Stomach (tissue), 4 donors: ENCODE results near the gene ALB.

Experiments used
- CTCF ChIP-seq, 7 experiments: fragments of 450-650 bp in 4 of 7; fragments of 200-600 bp in 3 of 7; sonication (generic) in 3 of 7; IDR thresholded peaks; one replicate each; pipeline ENCODE4 v1.5.1; 2016 to 2019; ENCODE audit warnings: antibody characterized with exemption in 7 of 7, control low read depth in 2 of 7, mild to moderate bottlenecking in 1 of 7
- EP300 ChIP-seq: sonication (generic); formaldehyde crosslinking; IDR thresholded peaks from one replicate; pipeline ENCODE4 v1.6.1; 2017; ENCODE audit warnings: antibody characterized with exemption
- POLR2A ChIP-seq, 4 donors: fragments of 450-650 bp; IDR thresholded peaks; one replicate each; pipeline ENCODE4 v1.6.1; 2016; ENCODE audit warnings: antibody characterized with exemption in 4 of 4, control low read depth in 2 of 4, mild to moderate bottlenecking in 1 of 4, moderate library complexity in 1 of 4

GRCh38 chr4:73470728-73471127 is 66.6 kb downstream of the ALB start:
- TF ChIP-seq CTCF (IDR thresholded peaks at IDR 0.05), result no peak
- TF ChIP-seq EP300, result no peak
- TF ChIP-seq POLR2A (IDR thresholded peaks at IDR 0.05), result no peak
